DND-41 (cell line): ENCODE data around the gene TSPAN5.

Experiments used
- ATAC-seq: fragments of 200-7000 bp; cut with Tn5 transposase; 3 replicates; pipeline ENCODE4 v1.9.1; 2021; ENCODE audit warnings: low read depth; ENCODE audit not compliant: insufficient read depth
- DNase-seq: peaks from one replicate; pipeline ENCODE4 v3.0.0-alpha.2; 2020
- H2AFZ ChIP-seq: 2 replicates; pipeline ENCODE4 v1.6.0; 2012; ENCODE audit warnings: low read depth, low read length
- H3K27ac ChIP-seq: 2 replicates; pipeline ENCODE4 v1.5.1; 2012; ENCODE audit warnings: low read length, inconsistent platforms
- H3K27me3 ChIP-seq: fragments of 200-600 bp; sonication (generic); 2 replicates; pipeline ENCODE4 v1.6.0; 2012; ENCODE audit warnings: low read length, mild to moderate bottlenecking, inconsistent platforms; ENCODE audit not compliant: insufficient read depth, poor library complexity
- H3K36me3 ChIP-seq: 2 replicates; pipeline ENCODE4 v1.5.1; 2012; ENCODE audit warnings: low read length, inconsistent platforms; ENCODE audit not compliant: insufficient read depth
- H3K4me1 ChIP-seq: 2 replicates; pipeline ENCODE4 v1.5.1; 2012; ENCODE audit warnings: mild to moderate bottlenecking, low read length; ENCODE audit not compliant: insufficient read depth
- H3K4me2 ChIP-seq: 2 replicates; pipeline ENCODE4 v1.6.0; 2012; ENCODE audit warnings: mild to moderate bottlenecking, moderate library complexity, low read length, inconsistent platforms; ENCODE audit not compliant: insufficient read depth
- H3K4me3 ChIP-seq, 2 experiments: fragments of 200-600 bp in 1 of 2; shearing (Covaris generic) in 1 of 2; 2 replicates each; pipeline ENCODE4 v1.5.1; 2012 to 2016; ENCODE audit warnings: inconsistent platforms in 2 of 2, low read length in 2 of 2, mild to moderate bottlenecking in 2 of 2, low read depth in 1 of 2, moderate library complexity in 1 of 2
- H3K79me2 ChIP-seq: 2 replicates; pipeline ENCODE4 v1.6.0; 2012; ENCODE audit warnings: low read length, inconsistent platforms; ENCODE audit not compliant: insufficient read depth
- H3K9ac ChIP-seq: 2 replicates; pipeline ENCODE4 v1.6.0; 2012; ENCODE audit warnings: low read depth, mild to moderate bottlenecking, inconsistent platforms, low read length, moderate library complexity
- H3K9me3 ChIP-seq: 2 replicates; pipeline ENCODE4 v1.5.1; 2012; ENCODE audit warnings: low read length, moderate library complexity, mild to moderate bottlenecking, inconsistent platforms; ENCODE audit not compliant: insufficient read depth, severe bottlenecking
- H4K20me1 ChIP-seq: 2 replicates; pipeline ENCODE4 v1.6.0; 2012; ENCODE audit warnings: low read length; ENCODE audit not compliant: insufficient read depth
- EZH2 ChIP-seq: IDR thresholded peaks from 3 replicates; pipeline ENCODE4 v1.6.1; 2012; ENCODE audit warnings: borderline replicate concordance, low read depth, mild to moderate bottlenecking, moderate library complexity, low read length, inconsistent platforms; ENCODE audit not compliant: severe bottlenecking
- TF ChIP-seq, protein P1 (sequence below): IDR thresholded peaks from 2 replicates; pipeline ENCODE4 v1.5.1; 2012; ENCODE audit warnings: borderline replicate concordance, low read length, moderate library complexity, mild to moderate bottlenecking; ENCODE audit not compliant: poor library complexity, severe bottlenecking; ENCODE audit errors: extremely low read depth

Gene TSPAN5

DNA sequence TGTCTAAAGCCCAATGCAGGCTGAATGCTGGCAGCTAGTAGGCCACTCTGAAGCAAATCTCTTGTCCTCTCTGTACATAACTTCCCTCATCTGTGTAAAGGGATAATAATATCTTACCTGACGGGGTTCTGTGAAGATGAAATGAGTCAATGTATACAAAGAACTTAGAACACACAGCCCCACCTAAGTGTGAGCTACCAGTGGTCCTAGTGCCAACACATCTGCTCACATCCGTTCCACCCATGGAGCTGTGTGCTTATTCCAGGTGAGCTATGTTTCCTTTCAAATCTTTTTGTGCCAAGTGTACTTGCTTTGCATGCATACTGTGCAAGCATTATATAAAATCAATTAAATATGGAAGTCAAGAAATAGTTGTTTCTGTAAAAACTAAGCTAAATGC is 116.4 kb downstream of the TSPAN5 start:
- ATAC-seq (no peak), DNase-seq (no peak)
- Histone ChIP-seq H3K27ac (no peak overlapping the region), H4K20me1 (no peaks in the 10 kb centered on the region), H3K4me2 (no peak overlapping the region), H3K27me3 (no peaks in the 10 kb centered on the region), H3K4me3 (no peak overlapping the region), H3K36me3 (no peaks in the 10 kb centered on the region), H2AFZ (no peak overlapping the region), H3K79me2 (no peaks in the 10 kb centered on the region), H3K4me1 (no peaks in the 10 kb centered on the region), H3K9me3 (no peaks in the 10 kb centered on the region), H3K9ac (no peak overlapping the region)
- TF ChIP-seq, protein P1, sequence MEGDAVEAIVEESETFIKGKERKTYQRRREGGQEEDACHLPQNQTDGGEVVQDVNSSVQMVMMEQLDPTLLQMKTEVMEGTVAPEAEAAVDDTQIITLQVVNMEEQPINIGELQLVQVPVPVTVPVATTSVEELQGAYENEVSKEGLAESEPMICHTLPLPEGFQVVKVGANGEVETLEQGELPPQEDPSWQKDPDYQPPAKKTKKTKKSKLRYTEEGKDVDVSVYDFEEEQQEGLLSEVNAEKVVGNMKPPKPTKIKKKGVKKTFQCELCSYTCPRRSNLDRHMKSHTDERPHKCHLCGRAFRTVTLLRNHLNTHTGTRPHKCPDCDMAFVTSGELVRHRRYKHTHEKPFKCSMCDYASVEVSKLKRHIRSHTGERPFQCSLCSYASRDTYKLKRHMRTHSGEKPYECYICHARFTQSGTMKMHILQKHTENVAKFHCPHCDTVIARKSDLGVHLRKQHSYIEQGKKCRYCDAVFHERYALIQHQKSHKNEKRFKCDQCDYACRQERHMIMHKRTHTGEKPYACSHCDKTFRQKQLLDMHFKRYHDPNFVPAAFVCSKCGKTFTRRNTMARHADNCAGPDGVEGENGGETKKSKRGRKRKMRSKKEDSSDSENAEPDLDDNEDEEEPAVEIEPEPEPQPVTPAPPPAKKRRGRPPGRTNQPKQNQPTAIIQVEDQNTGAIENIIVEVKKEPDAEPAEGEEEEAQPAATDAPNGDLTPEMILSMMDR: no peak
- no peak for TF ChIP-seq EZH2

DNA sequence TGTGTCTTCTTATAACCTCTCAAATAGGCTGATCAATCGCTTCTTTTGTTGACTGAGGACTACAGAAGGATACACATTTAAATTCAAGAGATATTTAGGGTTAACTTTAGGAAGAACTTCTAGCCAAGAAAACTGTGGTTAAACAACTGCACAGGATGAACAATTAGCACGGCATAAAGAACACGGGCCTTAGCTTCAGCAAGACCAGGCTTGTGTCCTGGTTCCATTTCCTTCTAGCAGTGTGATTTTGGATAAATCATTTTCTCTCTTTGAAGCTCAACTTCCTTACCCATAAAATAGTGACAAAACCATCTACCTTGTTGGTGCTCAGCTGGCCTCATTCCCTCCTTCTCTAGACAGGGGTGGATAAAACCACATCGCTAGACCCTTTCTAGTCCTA is 117.6 kb downstream of the TSPAN5 start:
- no peaks in the 10 kb centered on the region for H3K27me3 ChIP-seq
- H3K4me2 ChIP-seq: no peak overlapping the region
- H4K20me1 ChIP-seq: no peaks in the 10 kb centered on the region
- H3K9me3 ChIP-seq: no peaks in the 10 kb centered on the region
- DNase-seq: no peak
- H3K79me2 ChIP-seq: no peaks in the 10 kb centered on the region
- no peak for ATAC-seq
- no peak overlapping the region for H2AFZ ChIP-seq
- TF ChIP-seq, protein P1: no peak
- TF ChIP-seq EZH2: no peak
- H3K9ac ChIP-seq: no peak overlapping the region
- H3K4me3 ChIP-seq: no peak overlapping the region
- H3K4me1 ChIP-seq: no peaks in the 10 kb centered on the region
- H3K27ac ChIP-seq: no peak overlapping the region
- H3K36me3 ChIP-seq: no peaks in the 10 kb centered on the region

DNA sequence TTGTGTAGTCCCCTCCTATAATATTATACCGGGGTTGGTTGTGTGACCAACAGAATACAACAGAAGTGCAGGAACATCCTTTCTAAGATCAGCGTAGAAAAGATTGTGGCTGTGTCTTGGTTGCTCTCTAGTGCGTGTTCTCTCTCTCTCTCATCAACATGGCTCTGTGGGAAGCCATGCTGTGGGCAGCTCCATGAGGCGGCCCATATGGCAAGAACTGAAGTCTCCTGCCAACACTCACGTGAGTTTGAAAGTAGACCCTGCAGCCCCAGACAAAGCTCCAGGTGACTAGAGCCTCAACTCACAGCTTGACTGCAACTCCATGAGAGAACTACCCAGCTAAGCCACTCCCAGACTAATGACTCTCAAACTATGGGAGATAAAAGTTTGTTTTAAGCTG is 118.7 kb downstream of the TSPAN5 start:
- DNase-seq (no peak), ATAC-seq (no peak)
- no peaks in the 10 kb centered on the region for H3K27me3 ChIP-seq
- H3K27ac ChIP-seq: no peak overlapping the region
- H3K4me2 ChIP-seq: no peak overlapping the region
- TF ChIP-seq, protein P1: no peak
- no peaks in the 10 kb centered on the region for H3K36me3 ChIP-seq
- H3K4me3 ChIP-seq: no peak overlapping the region
- no peaks in the 10 kb centered on the region for H4K20me1 ChIP-seq
- H3K4me1 ChIP-seq: no peaks in the 10 kb centered on the region
- no peaks in the 10 kb centered on the region for H3K79me2 ChIP-seq
- H2AFZ ChIP-seq: no peak overlapping the region
- no peak overlapping the region for H3K9ac ChIP-seq
- H3K9me3 ChIP-seq: no peaks in the 10 kb centered on the region

DNA sequence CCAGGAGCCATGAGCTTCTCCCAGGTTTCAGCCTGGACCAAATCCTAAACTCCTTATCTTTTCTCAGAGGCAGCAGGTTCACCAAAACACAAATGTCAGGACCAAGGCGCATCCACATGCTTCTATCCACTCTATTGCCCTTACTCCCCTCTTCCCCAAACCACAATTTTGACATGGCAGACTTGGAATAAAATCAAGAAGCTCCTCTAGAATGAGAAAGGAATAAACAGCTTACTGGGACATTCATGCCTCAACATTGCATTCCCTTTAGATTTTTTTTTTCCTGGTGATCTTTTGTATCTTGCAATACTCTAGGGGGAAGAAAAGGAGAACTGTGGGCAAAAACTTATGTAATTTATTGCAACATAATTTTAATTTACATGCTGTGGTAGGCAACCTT is 119.1 kb downstream of the TSPAN5 start:
- Histone ChIP-seq H3K27ac (no peak overlapping the region), H3K4me1 (no peaks in the 10 kb centered on the region), H2AFZ (no peak overlapping the region), H3K9ac (no peak overlapping the region), H4K20me1 (no peaks in the 10 kb centered on the region), H3K4me2 (no peak overlapping the region), H3K36me3 (no peaks in the 10 kb centered on the region), H3K27me3 (no peaks in the 10 kb centered on the region), H3K9me3 (no peaks in the 10 kb centered on the region), H3K79me2 (no peaks in the 10 kb centered on the region), H3K4me3 (no peak overlapping the region)
- DNase-seq (no peak), ATAC-seq (no peak)
- no peak for TF ChIP-seq EZH2
- TF ChIP-seq, protein P1: no peak
